Activated CD8-positive, alpha-beta T cell treated with anti-CD3 and anti-CD28 coated beads for 36 hours (primary cell): ENCODE data around the gene PRKRIP1. TPM values are rescaled to one million over a fixed set of nuclear protein-coding genes. Genes with fewer than 3 reads are reported as not detected.

ENCODE experiments used
- ATAC-seq: fragments of 200-7000 bp; cut with Tn5 transposase; one replicate; pipeline ENCODE4 v1.10.0; 2021; ENCODE audit warnings: mild to moderate bottlenecking, moderate library complexity
- CTCF ChIA-PET: fragments of 350-600 bp; sonication (Branson Sonifier 250); formaldehyde crosslinking; loops from one replicate; lab custom pipeline; 2021; ENCODE audit warnings: antibody characterized with exemption; lab: Charles Lee
- POLR2A ChIA-PET: fragments of 350-600 bp; sonication (Branson Sonifier 250); formaldehyde crosslinking; loops from one replicate; lab custom pipeline; 2021; ENCODE audit warnings: antibody characterized with exemption; lab: Charles Lee
- DNase-seq: peaks from one replicate; pipeline ENCODE4 v3.0.0-alpha.2; 2020
- H3K27ac Mint-ChIP-seq: one replicate; pipeline ENCODE4 v1.8.0; 2021; ENCODE audit warnings: mild to moderate bottlenecking, mixed read lengths
- H3K27me3 Mint-ChIP-seq: one replicate; pipeline ENCODE4 v1.8.0; 2021; ENCODE audit warnings: mixed read lengths
- H3K36me3 Mint-ChIP-seq: one replicate; pipeline ENCODE4 v1.8.0; 2021; ENCODE audit warnings: low read depth, mixed read lengths
- H3K4me1 Mint-ChIP-seq: one replicate; pipeline ENCODE4 v1.8.0; 2021; ENCODE audit warnings: low read depth, mixed read lengths
- H3K4me3 Mint-ChIP-seq: one replicate; pipeline ENCODE4 v1.8.0; 2021; ENCODE audit warnings: mild to moderate bottlenecking, moderate library complexity, mixed read lengths
- H3K9me3 Mint-ChIP-seq: one replicate; pipeline ENCODE4 v1.8.0; 2021; ENCODE audit warnings: mixed read lengths
- CTCF ChIP-seq: fragments of 200-600 bp; IDR thresholded peaks from one replicate; pipeline ENCODE4 v1.8.0; 2022; ENCODE audit warnings: antibody characterized with exemption, mild to moderate bottlenecking
- intact Hi-C: fragments of 100-400 bp; cut with micrococcal nuclease; formaldehyde crosslinking; loops from one replicate; pipeline ENCODE4 v1.10.0; 2022
- total RNA-seq, 2 experiments: library from RNA; stranded (reverse); gene quantifications; one replicate each; pipeline ENCODE4 v1.2.3, GENCODE V29; 2021

Gene PRKRIP1
- total RNA-seq, 2 experiments from 2014 or later, result 29.8 to 33.6 TPM

GRCh38 chr7:102447311-102447710 lies 51.1 kb downstream of the PRKRIP1 start:
- intact Hi-C loops, result no loop called here
- DNase-seq (no peak), ATAC-seq (no peak)
- Mint-ChIP-seq H3K4me1 (peaks cover 4% of the 10 kb centered on the region), H3K27me3 (no peaks in the 10 kb centered on the region), H3K36me3 (peaks cover 7% of the 10 kb centered on the region), H3K4me3 (no peak overlapping the region), H3K27ac (no peak overlapping the region), H3K9me3 (no peaks in the 10 kb centered on the region)
- CTCF ChIA-PET, result interaction anchor here (5.7 kb wide), 1 partner anchor 43 kb away, joined by 34 read pairs; no protein-coding TSS in a partner anchor
- POLR2A ChIA-PET, result no interaction called here
- no peak for TF ChIP-seq CTCF

GRCh38 chr7:102449136-102449535 lies 53.0 kb downstream of the PRKRIP1 start:
- DNase-seq, result no peak
- H3K4me1 Mint-ChIP-seq, result peaks cover 4% of the 10 kb centered on the region
- H3K27ac Mint-ChIP-seq, result no peak overlapping the region
- no peak overlapping the region for H3K4me3 Mint-ChIP-seq
- no peaks in the 10 kb centered on the region for H3K27me3 Mint-ChIP-seq
- CTCF ChIA-PET, result interaction anchor here (1.1 to 5.7 kb wide), 5 partner anchors 10 to 45 kb away, joined by 4 to 34 read pairs (median 7); no protein-coding TSS in a partner anchor
- H3K9me3 Mint-ChIP-seq, result no peaks in the 10 kb centered on the region
- no peak for TF ChIP-seq CTCF
- POLR2A ChIA-PET, result interaction anchor here (1.5 kb wide), 1 partner anchor 15 kb away, joined by 3 read pairs; the partner anchor contains the start of gene ALKBH4
- no peak for ATAC-seq
- peaks cover 7% of the 10 kb centered on the region for H3K36me3 Mint-ChIP-seq
- intact Hi-C loops, result no loop called here

GRCh38 chr7:102450242-102450641 lies 54.1 kb downstream of the PRKRIP1 start:
- Mint-ChIP-seq H3K27ac (no peak overlapping the region), H3K4me1 (peaks cover 4% of the 10 kb centered on the region)
- DNase-seq, result peak; percentile 68

GRCh38 chr7:102451371-102452054 lies 55.4 kb downstream of the PRKRIP1 start:
- Mint-ChIP-seq H3K9me3 (no peaks in the 10 kb centered on the region), H3K27ac (no peak overlapping the region), H3K27me3 (no peaks in the 10 kb centered on the region), H3K4me1 (peaks cover 4% of the 10 kb centered on the region), H3K4me3 (no peak overlapping the region), H3K36me3 (peaks cover 4% of the 10 kb centered on the region)
- ChIA-PET CTCF (interaction anchor here (2.0 to 5.7 kb wide), 3 partner anchors 16 to 47 kb away, joined by 7 to 34 read pairs (median 17); no protein-coding TSS in a partner anchor), POLR2A (no interaction called here)
- ATAC-seq (no peak), DNase-seq (no peak)
- intact Hi-C loops, result loop anchor here (5.0 to 10.0 kb wide), 2 partner anchors 49 to 167 kb away; partner anchors contain the start of gene SH2B2
- no peak for TF ChIP-seq CTCF

More at GRCh38 chr7:102450242-102450641, 54.1 kb downstream of the PRKRIP1 start:
- Mint-ChIP-seq H3K9me3 (no peaks in the 10 kb centered on the region), H3K4me3 (no peak overlapping the region), H3K36me3 (peaks cover 4% of the 10 kb centered on the region), H3K27me3 (no peaks in the 10 kb centered on the region)
- TF ChIP-seq CTCF, result peak; percentile 44
- POLR2A ChIA-PET, result interaction anchor here (0.9 to 1.5 kb wide), 3 partner anchors 14 to 38 kb away, joined by 3 read pairs; partner anchors contain the start of gene ALKBH4
- CTCF ChIA-PET, result interaction anchor here (0.7 to 5.7 kb wide), 11 partner anchors 11 to 161 kb away, joined by 3 to 34 read pairs (median 5); no protein-coding TSS in a partner anchor
- intact Hi-C loops, result loop anchor here (5.0 to 10.0 kb wide), 2 partner anchors 48 to 165 kb away; partner anchors contain the start of gene SH2B2
- peak; percentile 84 for ATAC-seq
